Body of pancreas (tissue), 4 donors: ENCODE data around the gene ZNF385D.

Source experiments
- CTCF ChIP-seq, 7 experiments: fragments of 450-650 bp in 4 of 7; fragments of 200-600 bp in 3 of 7; sonication (generic) in 3 of 7; IDR thresholded peaks; one replicate each; pipeline ENCODE4 v1.5.1; 2016 to 2019; ENCODE audit warnings: antibody characterized with exemption in 7 of 7
- POLR2A ChIP-seq, 3 donors: fragments of 450-650 bp; IDR thresholded peaks; one replicate each; pipeline ENCODE4 v1.6.1; 2016; ENCODE audit warnings: antibody characterized with exemption in 3 of 3, mild to moderate bottlenecking in 2 of 3

- TF ChIP-seq CTCF (IDR thresholded peaks at IDR 0.05), result no peak
- no peak for TF ChIP-seq POLR2A (IDR thresholded peaks at IDR 0.05)
Observed at GRCh38 chr3:21670386-21670785, 80.6 kb downstream of the ZNF385D start.
